Measurements from ENCODE around the gene PALM.

PALM gene

GRCh38 chr19:787536-787935, 78.8 kb downstream of the PALM start:
- Histone ChIP-seq H3K27ac (ENCODE audit: low read length) (no peak overlapping the region), H3K27me3 (ENCODE audit: control insufficient read depth, insufficient read depth, low read length) (no peaks in the 10 kb centered on the region), H3K36me3 (ENCODE audit: control insufficient read depth, insufficient read depth, low read length) (no peaks in the 10 kb centered on the region), H3K9me3 (ENCODE audit: control insufficient read depth, insufficient read depth, low read length) (no peaks in the 10 kb centered on the region), H3K4me3 (ENCODE audit: low read length) (no peak overlapping the region), H3K4me1 (ENCODE audit: control insufficient read depth, insufficient read depth, low read length) (peaks cover 11% of the 10 kb centered on the region)
- WGBS (ENCODE audit: insufficient coverage, insufficient read length) = no CpG with 5 or more reads among the region's 16 CpGs
- no peak for DNase-seq (ENCODE audit: low read depth, low spot score)

- H3K4me1 ChIP-seq (ENCODE audit: control insufficient read depth, insufficient read depth, low read length) = peaks cover 9% of the 10 kb centered on the region
- no peaks in the 10 kb centered on the region for H3K27me3 ChIP-seq (ENCODE audit: control insufficient read depth, insufficient read depth, low read length)
- no CpG with 5 or more reads among the region's 11 CpGs for WGBS (ENCODE audit: insufficient coverage, insufficient read length)
- no peak for DNase-seq (ENCODE audit: low read depth, low spot score)
- H3K4me3 ChIP-seq (ENCODE audit: low read length) = no peak overlapping the region
- no peak overlapping the region for H3K27ac ChIP-seq (ENCODE audit: low read length)
- H3K9me3 ChIP-seq (ENCODE audit: control insufficient read depth, insufficient read depth, low read length) = no peaks in the 10 kb centered on the region
- no peaks in the 10 kb centered on the region for H3K36me3 ChIP-seq (ENCODE audit: control insufficient read depth, insufficient read depth, low read length)
These were observed 79.9 kb downstream of the PALM start for GRCh38 chr19:788686-788982.

- no peak for DNase-seq (ENCODE audit: low read depth, low spot score)
- no CpG with 5 or more reads among the region's 33 CpGs for WGBS (ENCODE audit: insufficient coverage, insufficient read length)
- Histone ChIP-seq H3K4me1 (ENCODE audit: control insufficient read depth, insufficient read depth, low read length) (peaks cover 11% of the 10 kb centered on the region), H3K27ac (ENCODE audit: low read length) (no peak overlapping the region), H3K36me3 (ENCODE audit: control insufficient read depth, insufficient read depth, low read length) (no peaks in the 10 kb centered on the region), H3K4me3 (ENCODE audit: low read length) (no peak overlapping the region), H3K27me3 (ENCODE audit: control insufficient read depth, insufficient read depth, low read length) (no peaks in the 10 kb centered on the region), H3K9me3 (ENCODE audit: control insufficient read depth, insufficient read depth, low read length) (no peaks in the 10 kb centered on the region)
These were observed 80.4 kb downstream of the PALM start for GRCh38 chr19:788983-789700.

GRCh38 chr19:789701-790060, 80.9 kb downstream of the PALM start:
- Histone ChIP-seq H3K27me3 (ENCODE audit: control insufficient read depth, insufficient read depth, low read length) (no peaks in the 10 kb centered on the region), H3K27ac (ENCODE audit: low read length) (no peak overlapping the region), H3K4me3 (ENCODE audit: low read length) (no peak overlapping the region), H3K4me1 (ENCODE audit: control insufficient read depth, insufficient read depth, low read length) (peaks cover 11% of the 10 kb centered on the region), H3K9me3 (ENCODE audit: control insufficient read depth, insufficient read depth, low read length) (no peaks in the 10 kb centered on the region), H3K36me3 (ENCODE audit: control insufficient read depth, insufficient read depth, low read length) (no peaks in the 10 kb centered on the region)
- WGBS (ENCODE audit: insufficient coverage, insufficient read length) = no CpG with 5 or more reads among the region's 9 CpGs
- DNase-seq (ENCODE audit: low read depth, low spot score) = no peak

GRCh38 chr19:791007-791566, 82.4 kb downstream of the PALM start:
- WGBS (ENCODE audit: insufficient coverage, insufficient read length) = no CpG with 5 or more reads among the region's 26 CpGs
- H3K4me1 ChIP-seq (ENCODE audit: control insufficient read depth, insufficient read depth, low read length) = peaks cover 11% of the 10 kb centered on the region
- H3K27me3 ChIP-seq (ENCODE audit: control insufficient read depth, insufficient read depth, low read length) = no peaks in the 10 kb centered on the region
- no peak overlapping the region for H3K27ac ChIP-seq (ENCODE audit: low read length)
- no peak for DNase-seq (ENCODE audit: low read depth, low spot score)
- no peak overlapping the region for H3K4me3 ChIP-seq (ENCODE audit: low read length)
- no peaks in the 10 kb centered on the region for H3K36me3 ChIP-seq (ENCODE audit: control insufficient read depth, insufficient read depth, low read length)
- H3K9me3 ChIP-seq (ENCODE audit: control insufficient read depth, insufficient read depth, low read length) = no peaks in the 10 kb centered on the region

- DNase-seq (ENCODE audit: low read depth, low spot score) = no peak
- Histone ChIP-seq H3K9me3 (ENCODE audit: control insufficient read depth, insufficient read depth, low read length) (no peaks in the 10 kb centered on the region), H3K27me3 (ENCODE audit: control insufficient read depth, insufficient read depth, low read length) (no peaks in the 10 kb centered on the region), H3K4me3 (ENCODE audit: low read length) (no peak overlapping the region), H3K36me3 (ENCODE audit: control insufficient read depth, insufficient read depth, low read length) (no peaks in the 10 kb centered on the region), H3K27ac (ENCODE audit: low read length) (no peak overlapping the region), H3K4me1 (ENCODE audit: control insufficient read depth, insufficient read depth, low read length) (peaks cover 11% of the 10 kb centered on the region)
- WGBS (ENCODE audit: insufficient coverage, insufficient read length) = no CpG with 5 or more reads among the region's 8 CpGs
These were observed 83.0 kb downstream of the PALM start for GRCh38 chr19:791567-792305.

- H3K4me3 ChIP-seq (ENCODE audit: low read length) = no peak overlapping the region
- no peak for DNase-seq (ENCODE audit: low read depth, low spot score)
- WGBS (ENCODE audit: insufficient coverage, insufficient read length) = no CpG with 5 or more reads among the region's 16 CpGs
- peaks cover 11% of the 10 kb centered on the region for H3K4me1 ChIP-seq (ENCODE audit: control insufficient read depth, insufficient read depth, low read length)
- no peaks in the 10 kb centered on the region for H3K36me3 ChIP-seq (ENCODE audit: control insufficient read depth, insufficient read depth, low read length)
- H3K27me3 ChIP-seq (ENCODE audit: control insufficient read depth, insufficient read depth, low read length) = no peaks in the 10 kb centered on the region
- no peak overlapping the region for H3K27ac ChIP-seq (ENCODE audit: low read length)
- H3K9me3 ChIP-seq (ENCODE audit: control insufficient read depth, insufficient read depth, low read length) = no peaks in the 10 kb centered on the region
These were observed 83.7 kb downstream of the PALM start for GRCh38 chr19:792306-792885.

GRCh38 chr19:793806-794205, 85.1 kb downstream of the PALM start:
- no peak for DNase-seq (ENCODE audit: low read depth, low spot score)
- Histone ChIP-seq H3K36me3 (ENCODE audit: control insufficient read depth, insufficient read depth, low read length) (peaks cover 3% of the 10 kb centered on the region; the same call in 1 of the 2 replicates), H3K4me3 (ENCODE audit: low read length) (no peak overlapping the region), H3K9me3 (ENCODE audit: control insufficient read depth, insufficient read depth, low read length) (no peaks in the 10 kb centered on the region), H3K27me3 (ENCODE audit: control insufficient read depth, insufficient read depth, low read length) (no peaks in the 10 kb centered on the region), H3K4me1 (ENCODE audit: control insufficient read depth, insufficient read depth, low read length) (peaks cover 9% of the 10 kb centered on the region; the same call in 1 of the 2 replicates), H3K27ac (ENCODE audit: low read length) (no peak overlapping the region)
- WGBS (ENCODE audit: insufficient coverage, insufficient read length) = no CpG with 5 or more reads among the region's 12 CpGs

- DNase-seq (ENCODE audit: low read depth, low spot score) = no peak
- Histone ChIP-seq H3K4me3 (ENCODE audit: low read length) (no peak overlapping the region), H3K27ac (ENCODE audit: low read length) (no peak overlapping the region), H3K9me3 (ENCODE audit: control insufficient read depth, insufficient read depth, low read length) (no peaks in the 10 kb centered on the region), H3K4me1 (ENCODE audit: control insufficient read depth, insufficient read depth, low read length) (0 out of 2 replicates have a peak, but pooled peaks cover 4% of the 10 kb centered on the region), H3K27me3 (ENCODE audit: control insufficient read depth, insufficient read depth, low read length) (no peaks in the 10 kb centered on the region), H3K36me3 (ENCODE audit: control insufficient read depth, insufficient read depth, low read length) (peaks cover 11% of the 10 kb centered on the region)
- WGBS (ENCODE audit: insufficient coverage, insufficient read length) = no CpG with 5 or more reads among the region's 28 CpGs
These were observed 86.4 kb downstream of the PALM start for GRCh38 chr19:795073-795611.

- H3K27ac ChIP-seq (ENCODE audit: low read length) = no peak overlapping the region
- H3K4me3 ChIP-seq (ENCODE audit: low read length) = no peak overlapping the region
- H3K36me3 ChIP-seq (ENCODE audit: control insufficient read depth, insufficient read depth, low read length) = peaks cover 18% of the 10 kb centered on the region
- WGBS (ENCODE audit: insufficient coverage, insufficient read length) = no CpG with 5 or more reads among the region's 39 CpGs
- no peaks in the 10 kb centered on the region for H3K27me3 ChIP-seq (ENCODE audit: control insufficient read depth, insufficient read depth, low read length)
- no peaks in the 10 kb centered on the region for H3K9me3 ChIP-seq (ENCODE audit: control insufficient read depth, insufficient read depth, low read length)
- no peak for DNase-seq (ENCODE audit: low read depth, low spot score)
- H3K4me1 ChIP-seq (ENCODE audit: control insufficient read depth, insufficient read depth, low read length) = peaks cover 7% of the 10 kb centered on the region; the same call in 1 of the 2 replicates
These were observed 87.2 kb downstream of the PALM start for GRCh38 chr19:795691-796581.
